GM10248 (cell line): ENCODE measurements around the gene MUC22.

Experiments used
- CTCF ChIA-PET: fragments of 300-600 bp; sonication (Branson Sonifier 250); formaldehyde crosslinking; extraction: SDS; loops from one replicate; lab custom pipeline; 2021; ENCODE audit warnings: antibody characterized with exemption; lab: Yijun Ruan, JAX
- POLR2A ChIA-PET: fragments of 350-650 bp; sonication (Branson Sonifier 250); formaldehyde crosslinking; extraction: SDS; loops from one replicate; lab custom pipeline; 2020; ENCODE audit warnings: antibody characterized with exemption; lab: Yijun Ruan, JAX
- DNase-seq: peaks from one replicate; pipeline ENCODE4 v3.0.0; 2012; ENCODE audit errors: extremely low spot score
- TF ChIP-seq, protein P1 (sequence below): IDR thresholded peaks from 2 replicates; pipeline ENCODE4 v1.5.1; 2012; ENCODE audit warnings: mild to moderate bottlenecking, low read depth; ENCODE audit errors: extremely low read depth, missing control alignments, control extremely low read depth

MUC22 gene

DNA sequence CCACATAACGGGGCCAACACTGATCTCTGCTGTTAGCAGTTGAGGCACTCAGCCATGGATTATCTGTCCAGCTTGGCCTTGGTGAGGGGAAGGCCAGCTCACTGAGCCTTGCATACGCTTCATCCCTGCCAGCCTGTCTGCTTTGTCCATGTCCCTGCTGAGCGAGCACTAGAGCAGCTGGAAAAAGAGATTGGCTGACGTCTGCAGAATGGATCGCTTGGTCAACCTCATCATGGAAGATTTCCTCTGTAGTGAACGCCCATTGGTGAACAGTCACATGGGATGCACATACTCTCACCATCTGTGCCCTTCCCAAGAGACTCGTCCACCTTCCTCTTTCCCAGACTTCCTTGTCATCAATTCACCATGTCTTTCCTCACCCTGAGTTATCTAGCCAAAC is 26.9 kb downstream of the MUC22 start:
- POLR2A ChIA-PET, result no interaction called here
- no peak for DNase-seq
- TF ChIP-seq, protein P1, sequence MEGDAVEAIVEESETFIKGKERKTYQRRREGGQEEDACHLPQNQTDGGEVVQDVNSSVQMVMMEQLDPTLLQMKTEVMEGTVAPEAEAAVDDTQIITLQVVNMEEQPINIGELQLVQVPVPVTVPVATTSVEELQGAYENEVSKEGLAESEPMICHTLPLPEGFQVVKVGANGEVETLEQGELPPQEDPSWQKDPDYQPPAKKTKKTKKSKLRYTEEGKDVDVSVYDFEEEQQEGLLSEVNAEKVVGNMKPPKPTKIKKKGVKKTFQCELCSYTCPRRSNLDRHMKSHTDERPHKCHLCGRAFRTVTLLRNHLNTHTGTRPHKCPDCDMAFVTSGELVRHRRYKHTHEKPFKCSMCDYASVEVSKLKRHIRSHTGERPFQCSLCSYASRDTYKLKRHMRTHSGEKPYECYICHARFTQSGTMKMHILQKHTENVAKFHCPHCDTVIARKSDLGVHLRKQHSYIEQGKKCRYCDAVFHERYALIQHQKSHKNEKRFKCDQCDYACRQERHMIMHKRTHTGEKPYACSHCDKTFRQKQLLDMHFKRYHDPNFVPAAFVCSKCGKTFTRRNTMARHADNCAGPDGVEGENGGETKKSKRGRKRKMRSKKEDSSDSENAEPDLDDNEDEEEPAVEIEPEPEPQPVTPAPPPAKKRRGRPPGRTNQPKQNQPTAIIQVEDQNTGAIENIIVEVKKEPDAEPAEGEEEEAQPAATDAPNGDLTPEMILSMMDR, result no peak
- CTCF ChIA-PET, result interaction anchor here (1.3 kb wide), 1 partner anchor 121 kb away, joined by 3 read pairs; no protein-coding TSS in a partner anchor

DNA sequence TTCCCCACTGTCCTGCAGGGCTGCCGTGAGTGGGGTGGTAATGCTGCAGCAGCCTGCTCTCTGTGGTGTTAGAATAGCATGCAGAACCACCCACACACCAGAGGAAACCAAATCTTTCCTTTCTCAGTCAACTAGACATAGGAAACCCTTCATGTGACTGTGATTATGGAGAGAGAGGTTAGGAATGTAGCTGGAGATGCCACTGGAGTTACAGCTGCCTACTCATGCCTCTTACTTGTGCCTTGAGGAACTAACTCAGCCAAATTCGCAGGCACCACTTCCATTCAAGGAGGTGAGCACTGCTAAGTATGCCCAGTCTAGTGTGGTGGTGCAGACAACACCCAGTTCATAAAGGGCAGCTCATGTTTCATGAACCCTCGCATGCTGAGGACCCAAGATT is 27.4 kb downstream of the MUC22 start:
- POLR2A ChIA-PET, result no interaction called here
- TF ChIP-seq, protein P1, result no peak
- no peak for DNase-seq
- CTCF ChIA-PET, result interaction anchor here (1.2 to 1.3 kb wide), 2 partner anchors 96 to 122 kb away, joined by 3 to 4 read pairs; partner anchors contain the start of gene MUCL3

GRCh38 chr6:31038559-31038958 is 28.3 kb downstream of the MUC22 start:
- ChIA-PET POLR2A (no interaction called here), CTCF (interaction anchor here (1.2 to 1.6 kb wide), 5 partner anchors 15 to 123 kb away, joined by 3 to 6 read pairs (median 4); partner anchors contain the start of gene MUCL3)
- TF ChIP-seq, protein P1, result no peak
- no peak for DNase-seq

DNA sequence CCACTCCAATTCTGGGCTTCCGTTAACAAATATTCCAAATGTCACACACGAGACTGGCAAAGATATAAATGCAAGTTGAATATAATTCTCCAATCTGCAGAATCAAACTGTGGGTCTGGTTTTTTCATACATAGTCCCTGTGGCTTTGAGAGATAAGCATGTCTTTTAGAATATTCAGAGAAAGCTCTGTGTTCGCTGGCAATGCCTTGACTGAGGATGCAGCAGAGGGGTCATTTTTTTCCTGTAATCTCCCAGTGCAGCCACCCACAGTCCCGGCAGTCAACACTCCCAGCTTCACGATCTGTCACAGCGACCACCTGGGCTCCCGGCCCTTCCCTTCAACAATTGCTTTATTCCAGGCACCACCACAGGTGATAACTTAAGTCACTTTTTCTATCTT is 30.5 kb downstream of the MUC22 start:
- TF ChIP-seq, protein P1, result no peak
- ChIA-PET POLR2A (no interaction called here), CTCF (interaction anchor here (0.6 to 5.3 kb wide), 7 partner anchors 10 to 214 kb away, joined by 3 to 38 read pairs (median 3); partner anchors contain the start of gene VARS2)
- DNase-seq, result no peak

- DNase-seq, result no peak
- ChIA-PET POLR2A (no interaction called here), CTCF (interaction anchor here (0.9 to 5.3 kb wide), 10 partner anchors 10 to 219 kb away, joined by 3 to 38 read pairs (median 3); partner anchors contain the start of gene VARS2)
- TF ChIP-seq, protein P1, result no peak
These were observed 31.2 kb downstream of the MUC22 start for GRCh38 chr6:31041372-31041974.

DNA sequence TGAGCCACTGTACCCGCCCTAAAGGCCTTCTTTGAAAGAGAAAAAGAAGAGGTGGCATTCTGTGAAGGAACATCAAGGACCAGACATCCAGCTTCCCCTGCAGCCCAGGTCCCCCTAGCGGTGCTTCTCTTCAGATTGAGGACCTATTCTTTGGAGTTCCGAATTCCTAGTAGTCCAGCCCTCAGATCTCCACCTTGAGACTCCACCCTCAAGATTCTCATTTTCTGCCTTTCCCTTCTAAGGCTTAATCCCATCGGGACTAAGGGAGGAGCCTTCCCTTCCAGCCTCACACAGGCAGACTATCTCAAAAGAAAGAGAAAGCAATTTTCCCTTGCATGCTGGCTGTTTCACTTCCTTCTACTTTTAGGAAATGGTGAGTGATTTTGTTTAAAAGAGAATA is 32.5 kb downstream of the MUC22 start:
- ChIA-PET POLR2A (interaction anchor here (0.7 kb wide), 1 partner anchor 81 kb away, joined by 3 read pairs; no protein-coding TSS in a partner anchor), CTCF (interaction anchor here (0.7 to 5.3 kb wide), 15 partner anchors 9 to 220 kb away, joined by 3 to 38 read pairs (median 4); partner anchors contain the start of genes MUC21 and VARS2)
- DNase-seq, result peak; percentile 39
- TF ChIP-seq, protein P1, result peak; percentile 55
